Nephron progenitor cell (in vitro differentiated cells): ENCODE data around the gene AGTRAP.

Experiments used
- DNase-seq: peaks from one replicate; pipeline ENCODE4 v3.0.0; 2021
- H3K27ac Mint-ChIP-seq: 2 replicates; pipeline ENCODE4 v1.8.0; 2021; ENCODE audit warnings: mild to moderate bottlenecking, moderate library complexity, mixed read lengths
- H3K27me3 Mint-ChIP-seq: 2 replicates; pipeline ENCODE4 v1.8.0; 2021; ENCODE audit warnings: mild to moderate bottlenecking, low read depth, mixed read lengths; ENCODE audit not compliant: poor library complexity
- H3K36me3 Mint-ChIP-seq: 2 replicates; pipeline ENCODE4 v1.8.0; 2021; ENCODE audit warnings: low read depth, mixed read lengths
- H3K4me1 Mint-ChIP-seq: 2 replicates; pipeline ENCODE4 v1.8.0; 2021; ENCODE audit warnings: mixed read lengths
- H3K4me3 Mint-ChIP-seq: 2 replicates; pipeline ENCODE4 v1.8.0; 2021; ENCODE audit warnings: mild to moderate bottlenecking, moderate library complexity, mixed read lengths
- H3K9me3 Mint-ChIP-seq: 2 replicates; pipeline ENCODE4 v1.8.0; 2021; ENCODE audit warnings: mild to moderate bottlenecking, moderate library complexity, mixed read lengths
- TF ChIP-seq, protein P1 (sequence below): fragments of 200-600 bp; sonication (generic); IDR thresholded peaks from 2 replicates; pipeline ENCODE4 v1.5.0; 2021; ENCODE audit warnings: antibody characterized with exemption

The AGTRAP gene

DNA sequence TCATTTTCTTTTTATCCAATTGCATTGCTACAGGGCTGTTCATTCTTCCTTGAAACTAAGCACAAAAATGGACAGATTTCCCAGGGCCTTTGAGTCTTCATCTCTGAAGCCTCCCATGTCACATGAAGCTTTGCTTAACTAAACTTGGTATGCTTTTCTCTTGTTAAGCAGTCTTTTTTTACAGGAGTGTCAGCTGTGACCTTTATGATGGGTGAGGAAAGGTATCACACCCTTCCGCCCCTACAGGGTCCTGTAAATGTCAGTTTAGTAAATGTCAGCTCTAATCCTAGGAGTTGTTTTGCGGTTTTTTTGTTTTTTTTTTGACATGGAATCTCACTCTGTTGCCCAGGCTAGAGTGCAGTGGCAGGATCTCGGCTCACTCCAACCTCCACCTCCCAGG lies 2.6 kb upstream of the AGTRAP start:
- Mint-ChIP-seq H3K4me3 (no peak overlapping the region), H3K27ac (no peak overlapping the region), H3K36me3 (no peaks in the 10 kb centered on the region), H3K9me3 (no peaks in the 10 kb centered on the region), H3K27me3 (no peaks in the 10 kb centered on the region), H3K4me1 (peaks cover 63% of the 10 kb centered on the region)
- no peak for DNase-seq
- TF ChIP-seq, protein P1, sequence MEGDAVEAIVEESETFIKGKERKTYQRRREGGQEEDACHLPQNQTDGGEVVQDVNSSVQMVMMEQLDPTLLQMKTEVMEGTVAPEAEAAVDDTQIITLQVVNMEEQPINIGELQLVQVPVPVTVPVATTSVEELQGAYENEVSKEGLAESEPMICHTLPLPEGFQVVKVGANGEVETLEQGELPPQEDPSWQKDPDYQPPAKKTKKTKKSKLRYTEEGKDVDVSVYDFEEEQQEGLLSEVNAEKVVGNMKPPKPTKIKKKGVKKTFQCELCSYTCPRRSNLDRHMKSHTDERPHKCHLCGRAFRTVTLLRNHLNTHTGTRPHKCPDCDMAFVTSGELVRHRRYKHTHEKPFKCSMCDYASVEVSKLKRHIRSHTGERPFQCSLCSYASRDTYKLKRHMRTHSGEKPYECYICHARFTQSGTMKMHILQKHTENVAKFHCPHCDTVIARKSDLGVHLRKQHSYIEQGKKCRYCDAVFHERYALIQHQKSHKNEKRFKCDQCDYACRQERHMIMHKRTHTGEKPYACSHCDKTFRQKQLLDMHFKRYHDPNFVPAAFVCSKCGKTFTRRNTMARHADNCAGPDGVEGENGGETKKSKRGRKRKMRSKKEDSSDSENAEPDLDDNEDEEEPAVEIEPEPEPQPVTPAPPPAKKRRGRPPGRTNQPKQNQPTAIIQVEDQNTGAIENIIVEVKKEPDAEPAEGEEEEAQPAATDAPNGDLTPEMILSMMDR, result no peak

DNA sequence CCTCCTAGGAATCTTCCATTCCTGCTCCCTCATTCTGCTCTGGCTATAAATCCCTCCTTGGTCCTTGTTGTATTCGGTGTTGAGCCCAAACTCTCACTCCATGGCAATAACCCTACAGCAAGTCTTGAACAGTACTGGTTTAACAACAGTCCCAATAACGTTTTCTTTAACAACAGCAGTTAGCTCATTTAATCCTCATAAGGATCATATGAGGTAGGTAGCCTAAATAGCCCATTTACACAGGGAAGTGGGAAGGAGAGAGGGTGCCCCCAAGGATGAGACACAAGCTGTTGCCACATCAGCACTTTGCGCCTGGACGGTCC lies 444 bp upstream of the AGTRAP start:
- Mint-ChIP-seq H3K36me3 (no peaks in the 10 kb centered on the region), H3K27ac (no peak overlapping the region), H3K9me3 (no peaks in the 10 kb centered on the region), H3K4me3 (peak overlapping the region; percentile 92), H3K4me1 (peaks cover 57% of the 10 kb centered on the region), H3K27me3 (no peaks in the 10 kb centered on the region)
- DNase-seq, result no peak
- TF ChIP-seq, protein P1, result no peak

DNA sequence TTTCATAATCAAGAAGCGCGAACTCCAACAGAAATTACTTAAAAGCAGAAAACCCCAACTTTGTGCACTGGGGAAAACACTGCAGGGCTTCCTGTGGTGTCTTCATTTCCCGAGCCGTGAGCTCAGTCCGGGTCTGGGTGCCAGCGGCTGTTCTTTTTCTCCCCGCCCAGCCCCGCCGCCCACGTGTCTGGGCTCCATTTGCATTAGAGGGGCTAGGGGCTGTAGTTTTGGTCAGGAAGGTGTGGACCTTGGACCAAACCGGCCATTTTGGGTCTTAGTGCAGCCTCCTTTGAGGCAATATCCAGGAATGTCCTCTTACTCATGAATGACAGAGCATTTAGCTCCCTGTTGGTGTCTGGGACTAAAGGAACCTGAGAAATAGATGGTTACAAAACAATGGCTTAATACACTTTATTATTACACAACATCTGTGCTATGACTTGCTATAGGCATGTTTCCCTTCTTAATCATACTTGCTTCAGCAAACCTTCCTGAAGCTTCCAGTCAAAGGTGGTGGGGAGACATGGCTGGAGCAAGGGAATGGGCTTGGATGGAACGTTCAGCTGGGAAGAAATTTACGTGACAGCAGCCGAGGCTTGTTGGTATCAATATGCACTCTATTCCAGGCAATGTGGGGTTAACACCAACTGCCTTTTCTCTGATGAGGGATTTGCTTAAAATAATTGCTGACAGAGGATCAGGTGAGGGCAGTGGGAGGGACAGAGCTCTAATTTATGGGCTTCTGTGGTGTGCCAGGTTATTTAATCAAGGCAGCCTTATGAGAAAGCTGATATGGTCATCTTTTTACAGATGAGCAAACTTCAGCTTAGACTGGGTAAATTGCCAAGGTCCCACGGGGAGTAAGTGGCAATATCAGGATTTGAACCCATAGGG lies 1.1 kb downstream of the AGTRAP start:
- Mint-ChIP-seq H3K4me1 (peaks cover 53% of the 10 kb centered on the region), H3K9me3 (no peaks in the 10 kb centered on the region), H3K4me3 (peak overlapping the region; percentile 92), H3K27me3 (no peaks in the 10 kb centered on the region), H3K36me3 (no peaks in the 10 kb centered on the region), H3K27ac (no peak overlapping the region)
- peak; percentile 31 for DNase-seq
- TF ChIP-seq, protein P1, result no peak

DNA sequence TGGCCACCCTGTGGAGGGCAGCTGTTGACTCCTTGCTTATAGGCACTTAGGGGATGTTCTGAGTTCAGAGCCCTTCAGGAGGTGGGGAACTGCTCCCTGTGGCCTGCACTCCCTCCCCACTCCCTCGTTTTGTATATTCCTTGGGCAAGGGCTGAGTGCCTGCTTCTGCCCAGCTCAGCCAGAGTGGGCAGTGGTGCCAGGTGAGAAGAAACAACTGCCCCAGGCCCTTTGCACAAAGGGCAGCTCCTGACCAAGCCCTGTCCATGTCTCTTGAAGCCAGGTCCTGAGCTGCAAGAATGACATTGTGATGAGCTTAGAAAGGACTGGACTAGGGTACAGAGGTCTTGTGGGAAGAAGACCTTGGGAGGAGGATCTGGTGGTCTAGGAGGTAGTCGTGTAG lies 2.2 kb downstream of the AGTRAP start:
- H3K27ac Mint-ChIP-seq, result peak overlapping the region; percentile 37
- TF ChIP-seq, protein P1, result no peak
- peak overlapping the region; percentile 92 for H3K4me3 Mint-ChIP-seq
- no peaks in the 10 kb centered on the region for H3K9me3 Mint-ChIP-seq
- peaks cover 2% of the 10 kb centered on the region for H3K27me3 Mint-ChIP-seq
- peaks cover 42% of the 10 kb centered on the region for H3K4me1 Mint-ChIP-seq
- H3K36me3 Mint-ChIP-seq, result no peaks in the 10 kb centered on the region
- no peak for DNase-seq

DNA sequence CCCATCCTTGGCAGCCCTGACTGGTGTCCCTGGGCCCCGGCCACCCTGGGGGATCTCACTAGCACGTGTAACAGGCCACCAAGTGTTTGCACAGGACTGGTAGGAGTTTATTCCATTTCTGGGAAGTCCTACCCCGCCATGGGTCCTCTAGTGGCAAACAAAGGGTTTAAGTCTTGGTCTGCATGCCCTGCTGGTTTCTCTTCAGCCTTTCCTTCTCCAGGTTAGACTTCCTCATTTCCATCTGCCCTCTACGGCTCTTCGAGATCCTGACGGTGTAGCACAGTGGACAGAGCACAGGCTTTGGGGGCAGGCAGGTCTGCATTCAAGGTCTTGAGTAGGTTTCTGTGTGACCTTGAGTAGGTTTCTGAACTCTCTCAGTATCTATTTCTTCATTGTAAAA lies 2.8 kb downstream of the AGTRAP start:
- Mint-ChIP-seq H3K27me3 (peaks cover 2% of the 10 kb centered on the region), H3K4me1 (peaks cover 40% of the 10 kb centered on the region), H3K4me3 (no peak overlapping the region), H3K27ac (no peak overlapping the region), H3K36me3 (no peaks in the 10 kb centered on the region), H3K9me3 (no peaks in the 10 kb centered on the region)
- no peak for DNase-seq
- TF ChIP-seq, protein P1, result no peak
